GM21529 (cell line): ENCODE data around the gene SNX27.
"Not testable (repeated sequence)": the region's sequence is repeated elsewhere in the genome, so short reads cannot be mapped to it uniquely, and the experiment has no call there.

Source experiments
- ATAC-seq: cut with Tn5 transposase; IDR thresholded peaks from one replicate; pipeline ENCODE4 v1.9.1; 2021; ENCODE audit not compliant: unreplicated experiment

SNX27 gene

DNA sequence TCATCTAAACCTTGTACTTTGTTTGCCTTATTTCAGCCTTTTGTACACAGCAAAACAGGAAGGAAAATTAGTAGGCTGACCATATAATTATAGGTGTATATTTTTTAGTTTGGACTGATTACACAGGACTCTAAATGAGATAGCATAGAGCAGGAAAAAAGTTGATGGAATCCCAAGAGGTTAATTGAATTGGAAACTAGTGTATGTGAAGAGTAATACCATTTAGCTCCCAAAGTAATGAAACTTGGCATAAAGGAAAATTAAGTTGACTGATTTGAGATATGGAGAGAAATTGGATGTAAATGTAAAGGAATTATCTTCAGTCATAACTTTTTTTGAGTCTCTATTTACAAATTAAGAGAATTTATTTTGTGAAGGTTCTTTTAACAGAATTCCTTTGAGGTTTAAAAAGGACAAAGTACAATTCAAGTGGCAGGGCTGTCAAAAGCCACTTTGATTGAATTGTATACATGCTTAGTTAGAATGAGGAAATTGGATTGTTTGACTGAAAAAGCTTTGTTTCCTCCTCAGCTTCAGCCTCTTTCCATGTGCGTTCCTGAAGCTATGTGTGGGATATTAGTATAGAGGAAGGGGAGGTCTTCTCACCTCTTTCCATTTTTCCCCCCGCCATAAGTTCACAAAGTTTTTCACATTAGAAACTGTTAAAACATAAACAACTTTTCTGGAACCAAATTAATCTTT is 26.4 kb downstream of the SNX27 start:
- no peak for ATAC-seq

DNA sequence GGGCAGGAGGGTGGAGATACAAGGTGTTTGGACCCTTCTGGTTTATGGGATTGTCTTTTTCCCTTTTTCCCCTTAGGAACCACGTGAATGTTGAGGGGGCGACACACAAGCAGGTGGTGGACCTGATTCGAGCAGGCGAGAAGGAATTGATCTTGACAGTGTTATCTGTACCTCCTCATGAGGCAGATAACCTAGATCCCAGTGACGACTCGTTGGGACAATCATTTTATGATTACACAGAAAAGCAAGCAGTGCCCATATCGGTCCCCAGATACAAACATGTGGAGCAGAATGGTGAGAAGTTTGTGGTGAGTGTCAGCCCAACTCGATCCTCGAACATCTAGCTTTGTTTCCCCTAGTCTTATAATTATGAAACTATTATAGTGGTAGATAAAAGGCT is 27.0 kb downstream of the SNX27 start:
- ATAC-seq, result no peak

DNA sequence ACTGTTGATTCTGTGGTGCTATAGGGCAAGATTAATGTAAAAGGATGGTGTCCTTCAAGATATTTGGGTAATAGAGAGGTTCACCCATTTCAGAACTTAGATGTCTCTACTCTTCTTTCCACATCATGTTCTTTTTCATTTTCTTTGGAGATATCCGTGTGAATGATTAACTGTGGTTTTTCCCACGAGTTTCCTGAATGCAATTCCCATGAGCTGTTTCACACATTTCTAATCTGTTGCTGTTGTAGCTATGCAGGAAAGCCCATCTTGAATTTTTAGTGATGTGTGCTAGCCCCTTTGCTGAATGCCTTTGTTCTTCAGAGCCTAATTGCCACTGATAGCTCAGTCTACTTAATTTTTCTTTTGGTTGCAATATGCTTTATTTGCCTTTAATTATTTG is 27.6 kb downstream of the SNX27 start:
- ATAC-seq, result no peak

DNA sequence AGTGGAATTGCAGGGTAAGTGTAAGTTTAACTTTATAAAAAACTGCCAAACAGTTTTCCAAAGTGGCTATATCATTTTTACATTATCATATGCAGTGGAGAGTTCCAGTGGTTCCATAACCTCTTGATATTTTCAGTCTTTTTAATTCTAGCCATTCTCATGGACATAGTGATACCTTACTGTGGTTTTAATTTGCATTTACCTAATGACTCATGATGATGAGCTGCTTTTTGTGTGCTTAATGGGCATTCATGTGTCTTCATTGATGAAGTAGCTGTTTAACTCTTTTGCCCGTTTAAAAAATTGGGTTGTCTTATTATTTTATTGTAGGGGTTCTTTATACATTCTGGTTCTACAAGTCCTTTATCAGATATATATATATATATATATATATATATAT is 29.4 kb downstream of the SNX27 start:
- no peak for ATAC-seq

DNA sequence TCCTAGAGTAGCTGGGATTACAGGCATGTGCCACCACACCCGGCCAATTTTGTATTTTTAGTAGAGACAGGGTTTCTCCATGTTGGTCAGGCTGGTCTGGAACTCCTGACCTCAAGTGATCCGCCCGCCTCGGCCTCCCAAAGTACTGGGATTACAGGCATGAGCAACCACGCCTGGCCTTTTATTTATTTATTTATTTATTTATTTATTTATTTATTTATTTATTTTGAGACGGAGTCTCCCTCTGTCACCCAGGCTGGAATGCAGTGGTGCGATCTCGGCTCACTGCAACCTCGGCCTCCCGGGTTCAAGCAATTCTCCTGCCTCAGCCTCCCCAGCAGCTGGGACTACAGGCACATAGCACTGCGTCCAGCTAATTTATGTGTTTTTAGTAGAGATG is 31.2 kb downstream of the SNX27 start:
- not testable (repeated sequence) for ATAC-seq

DNA sequence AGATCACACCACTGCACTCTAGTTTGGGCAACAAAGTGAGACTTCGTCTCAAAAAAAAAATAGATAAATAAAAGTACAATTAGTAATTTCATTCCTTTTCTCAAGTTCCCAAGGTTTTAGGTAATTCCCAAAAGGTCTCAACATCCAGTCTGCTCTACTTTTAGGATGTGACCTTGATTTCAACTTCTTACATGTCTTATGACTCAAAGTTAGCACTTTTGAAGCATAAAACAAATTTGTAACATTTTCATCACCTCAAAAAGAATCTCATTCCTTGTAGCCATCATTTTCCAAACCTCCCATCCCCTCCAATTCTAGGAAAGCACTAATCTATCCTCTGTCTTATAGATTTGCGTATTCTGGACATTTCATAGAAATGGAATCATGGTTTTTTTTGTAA is 32.2 kb downstream of the SNX27 start:
- ATAC-seq, result no peak

DNA sequence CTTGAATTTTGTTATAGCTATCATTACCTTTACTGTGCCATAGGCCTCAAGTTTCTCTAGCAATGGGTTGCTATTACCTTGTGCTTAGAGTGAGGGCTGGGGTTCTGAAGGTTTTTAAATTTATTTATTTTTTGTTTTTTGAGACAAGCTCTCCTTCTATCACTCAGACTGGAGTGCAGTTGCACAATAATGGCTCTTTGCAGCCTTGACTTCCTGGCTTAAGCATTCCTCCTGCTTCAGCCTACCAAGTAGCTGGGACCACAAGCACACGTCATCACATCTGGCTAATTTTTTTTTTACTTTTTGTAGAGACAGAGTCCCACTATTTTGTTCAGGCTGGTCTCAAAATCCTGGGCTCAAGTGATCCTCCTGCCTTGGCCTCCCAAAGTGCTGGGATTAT is 41.5 kb downstream of the SNX27 start:
- no peak for ATAC-seq

DNA sequence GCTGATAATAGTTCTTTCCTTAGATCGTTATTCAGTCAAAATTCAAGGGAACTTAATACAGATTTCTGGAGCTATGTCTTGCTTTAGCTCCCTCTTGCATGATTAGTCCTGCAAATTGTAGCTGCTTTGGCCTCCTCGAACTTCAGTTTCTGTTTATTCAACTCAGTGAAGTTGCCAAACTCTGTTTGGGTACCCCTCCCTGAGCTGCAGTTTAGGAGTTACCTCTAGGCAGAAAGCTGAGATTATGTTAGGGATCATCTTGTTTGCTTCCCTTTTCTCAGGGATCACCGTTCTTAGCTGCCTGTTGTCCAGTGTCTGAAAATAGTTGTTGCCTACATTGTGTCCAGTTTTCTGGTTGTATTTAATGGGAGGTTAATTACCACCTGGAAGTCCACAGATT is 43.5 kb downstream of the SNX27 start:
- no peak for ATAC-seq

DNA sequence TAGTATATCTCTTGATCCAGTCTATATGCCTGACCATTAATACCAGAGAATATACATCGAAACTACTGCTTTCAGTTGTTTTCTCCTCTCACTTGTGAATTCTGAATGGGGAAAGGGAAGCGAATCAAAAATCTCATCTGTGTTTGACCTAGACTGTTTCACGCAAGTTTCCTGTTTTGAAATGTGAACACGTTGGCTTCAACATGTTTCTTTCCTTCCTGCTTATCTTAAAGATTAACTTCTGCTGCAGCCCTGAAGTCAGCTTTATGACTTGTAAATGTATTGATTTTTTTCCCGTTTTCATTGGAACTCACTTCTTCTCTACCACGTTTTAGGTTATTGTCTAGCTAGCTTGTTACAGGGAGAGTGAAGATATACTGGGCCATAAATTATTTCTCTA is 49.9 kb downstream of the SNX27 start:
- ATAC-seq, result no peak

DNA sequence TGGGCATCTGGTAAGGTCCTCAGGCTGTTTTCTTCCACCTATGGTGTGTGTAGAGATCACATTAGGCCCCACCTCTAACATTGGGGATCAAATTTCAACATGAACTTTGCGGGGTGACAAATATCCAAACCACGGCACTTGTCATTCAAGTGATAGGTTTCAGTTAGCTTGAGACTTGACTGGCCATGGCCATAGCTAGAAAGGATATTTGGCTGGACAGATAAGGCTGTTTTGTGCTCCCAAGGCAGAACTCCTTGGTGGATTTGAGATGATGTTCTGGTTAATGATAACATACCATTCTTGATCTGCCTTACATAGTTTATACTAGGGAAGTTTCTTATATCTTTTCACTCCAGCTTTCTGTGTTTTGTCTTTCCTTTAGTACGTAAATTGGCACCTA is 56.2 kb downstream of the SNX27 start:
- ATAC-seq, result no peak

DNA sequence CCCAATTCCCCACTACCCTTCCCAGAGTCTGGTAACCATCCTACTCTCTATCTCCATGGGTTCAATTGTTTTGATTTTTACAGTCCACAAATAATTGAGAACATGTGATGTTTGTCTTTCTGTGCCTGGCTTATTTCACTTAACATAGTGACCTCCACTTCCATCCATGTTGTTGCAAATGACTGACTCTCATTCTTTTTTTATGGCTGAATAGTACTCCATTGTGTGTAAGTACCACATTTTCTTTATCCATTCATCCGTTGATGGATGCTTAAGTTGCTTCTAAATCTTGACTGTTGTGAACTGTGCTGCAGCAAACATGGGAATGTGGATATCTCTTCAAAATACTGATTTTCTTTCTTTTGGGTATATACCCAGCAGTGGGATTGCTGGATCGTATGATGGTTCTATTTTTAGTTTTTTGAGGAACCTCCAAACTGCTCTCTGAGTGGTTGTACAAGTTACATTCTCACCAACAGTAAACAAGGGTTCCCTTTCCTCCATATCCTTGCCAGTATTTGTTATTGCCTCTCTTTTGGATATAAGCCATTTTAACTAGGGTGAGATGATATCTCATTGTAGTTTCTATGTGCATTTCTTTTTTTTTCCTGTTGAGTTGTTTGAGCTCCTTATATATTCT is 58.3 kb downstream of the SNX27 start:
- not testable (repeated sequence) for ATAC-seq

DNA sequence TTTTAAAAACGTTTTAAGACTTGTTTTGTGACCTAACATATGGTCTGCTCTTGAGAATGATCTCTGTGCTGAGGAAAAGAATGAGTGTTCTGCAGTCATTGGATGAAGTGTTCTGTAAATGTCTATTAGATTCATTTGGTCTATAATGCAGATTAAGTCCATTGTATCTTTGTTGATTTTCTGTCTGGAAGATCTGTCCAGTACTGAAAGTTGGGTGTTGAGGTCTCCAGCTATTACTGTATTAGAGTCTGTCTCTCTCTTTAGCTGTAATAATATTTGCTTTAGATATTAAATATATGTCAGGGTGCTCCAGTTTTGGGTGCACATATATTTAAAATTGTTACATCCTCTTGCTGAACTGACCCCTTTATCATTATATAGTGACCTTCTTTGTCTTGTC is 61.6 kb downstream of the SNX27 start:
- no peak for ATAC-seq

DNA sequence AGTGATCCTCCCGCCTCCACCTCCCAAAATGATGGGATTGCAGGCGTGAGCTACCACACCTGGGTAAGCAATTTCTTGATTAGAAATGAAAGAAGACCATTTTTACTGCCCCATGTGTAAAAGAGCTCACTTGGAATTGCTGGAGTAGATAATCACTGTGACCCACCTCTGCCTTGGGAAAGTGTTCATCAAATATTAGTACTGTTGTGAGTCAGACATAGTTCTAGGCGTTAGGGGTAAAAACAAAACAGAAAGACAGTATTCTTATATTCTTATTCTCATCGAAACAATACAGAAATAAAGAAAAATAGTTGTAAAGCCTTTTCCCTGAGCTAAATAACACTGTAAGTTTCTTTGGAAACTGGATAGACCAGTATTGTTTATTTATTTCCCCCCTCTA is 68.5 kb downstream of the SNX27 start:
- ATAC-seq, result no peak

DNA sequence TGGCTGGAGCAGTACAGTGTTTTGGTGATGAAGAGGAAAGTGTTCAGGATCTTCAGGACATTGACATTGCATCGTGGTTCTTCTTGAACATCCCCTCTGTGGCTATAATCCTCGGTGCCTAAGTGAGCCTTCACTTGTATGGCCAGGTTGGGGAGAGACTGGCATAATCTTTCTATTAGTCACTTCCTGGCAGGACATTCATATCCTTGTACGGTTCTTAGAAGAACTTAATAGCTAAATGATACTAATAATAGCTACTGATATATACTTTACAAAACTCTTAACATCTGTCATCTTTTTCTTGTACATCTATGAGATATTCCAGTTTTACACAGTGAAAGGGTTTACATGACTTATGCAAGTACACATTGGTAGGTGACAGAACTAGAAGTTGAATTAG is 69.0 kb downstream of the SNX27 start:
- peak; percentile 47 for ATAC-seq

DNA sequence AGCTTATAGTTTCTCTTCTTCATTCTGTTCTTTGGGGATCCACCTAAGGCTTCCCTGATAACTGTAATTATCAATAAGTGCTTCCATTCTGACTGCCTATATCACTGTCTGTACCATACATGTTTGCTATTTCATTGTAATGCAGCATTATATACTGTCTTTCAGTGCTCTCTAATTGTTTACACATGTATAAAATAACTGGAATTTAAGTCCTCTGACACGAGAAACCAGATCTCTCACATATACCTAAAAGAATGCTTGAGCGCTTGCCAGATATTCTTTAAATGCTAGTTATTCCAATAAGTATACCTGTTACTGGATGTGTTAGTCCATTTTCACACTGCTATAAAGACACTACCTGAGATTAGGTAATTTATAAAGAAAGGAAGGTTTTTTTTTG is 70.1 kb downstream of the SNX27 start:
- ATAC-seq, result no peak

DNA sequence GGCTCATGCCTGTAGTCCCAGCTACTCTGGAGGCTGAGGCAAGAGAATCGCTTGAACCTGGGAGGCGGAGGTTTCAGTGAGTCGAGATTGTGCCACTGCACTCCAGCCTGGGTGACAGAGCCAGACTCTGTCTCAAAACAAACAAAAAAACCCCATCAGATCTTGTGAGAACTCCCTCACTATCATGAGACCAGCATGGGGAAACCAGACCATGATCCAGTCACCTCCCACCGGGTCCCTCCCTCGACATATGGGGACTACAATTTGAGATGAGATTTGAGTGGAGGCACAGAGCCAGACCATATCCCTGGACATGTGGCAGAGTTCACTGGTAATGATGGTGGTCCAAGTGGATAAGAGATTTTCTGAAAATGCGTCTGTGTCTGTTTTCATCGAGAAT is 71.1 kb downstream of the SNX27 start:
- ATAC-seq, result not testable (repeated sequence)

DNA sequence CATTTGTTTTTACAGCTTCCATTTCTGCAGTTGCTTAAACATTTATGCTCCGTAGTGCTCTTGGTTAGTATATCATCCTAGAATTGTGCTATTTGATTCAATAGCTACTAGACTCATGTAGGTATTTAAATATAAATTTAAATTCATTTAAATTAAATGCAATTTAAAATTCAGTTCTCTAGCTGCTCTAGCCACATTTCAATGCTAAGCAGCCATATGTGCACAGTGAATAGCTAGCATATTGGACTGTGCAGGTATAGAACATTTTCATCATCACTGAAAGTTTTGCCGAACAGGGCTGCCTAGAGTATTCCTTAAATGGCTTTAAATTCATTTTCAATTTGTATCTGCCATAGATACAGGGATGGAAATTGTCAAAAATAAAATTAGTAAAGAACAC is 72.3 kb downstream of the SNX27 start:
- ATAC-seq, result no peak

DNA sequence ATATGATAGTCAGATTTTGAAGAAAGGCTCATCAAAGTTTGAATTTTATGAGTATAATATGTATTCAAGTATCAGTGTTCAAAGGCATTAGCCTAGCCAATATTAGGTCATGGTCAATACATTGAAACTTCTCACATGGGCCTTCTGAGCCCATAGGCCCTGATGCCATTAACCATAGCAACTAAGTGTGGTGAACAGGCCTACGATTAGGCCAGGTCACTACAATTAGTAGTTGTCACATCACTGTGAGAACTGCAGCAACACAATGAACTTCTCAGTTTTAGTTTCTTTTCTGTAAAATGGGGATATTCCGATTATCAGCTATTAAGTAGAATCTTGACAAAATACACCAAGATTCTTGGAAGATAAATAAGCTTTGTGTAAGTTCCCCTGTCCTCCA is 74.7 kb downstream of the SNX27 start:
- ATAC-seq, result no peak

DNA sequence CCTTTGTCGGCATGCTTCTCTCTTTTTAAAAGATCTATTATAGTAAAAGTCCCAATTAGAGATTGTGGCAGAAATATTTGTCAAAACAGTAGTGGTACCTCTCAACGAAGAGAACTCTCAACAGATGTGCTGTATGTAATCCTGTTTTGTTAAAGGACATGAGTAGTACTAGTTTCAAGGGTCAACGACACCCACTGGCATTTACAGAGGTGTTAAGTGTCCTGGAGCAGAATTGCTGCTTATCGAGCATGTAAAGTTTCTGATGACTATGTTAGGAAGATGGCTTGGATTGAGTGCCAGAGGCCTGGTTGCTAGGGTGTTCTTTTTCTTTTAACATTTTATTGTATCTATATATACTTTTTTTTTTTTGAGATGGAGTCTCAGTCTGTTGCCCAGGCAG is 77.6 kb downstream of the SNX27 start:
- ATAC-seq, result no peak

DNA sequence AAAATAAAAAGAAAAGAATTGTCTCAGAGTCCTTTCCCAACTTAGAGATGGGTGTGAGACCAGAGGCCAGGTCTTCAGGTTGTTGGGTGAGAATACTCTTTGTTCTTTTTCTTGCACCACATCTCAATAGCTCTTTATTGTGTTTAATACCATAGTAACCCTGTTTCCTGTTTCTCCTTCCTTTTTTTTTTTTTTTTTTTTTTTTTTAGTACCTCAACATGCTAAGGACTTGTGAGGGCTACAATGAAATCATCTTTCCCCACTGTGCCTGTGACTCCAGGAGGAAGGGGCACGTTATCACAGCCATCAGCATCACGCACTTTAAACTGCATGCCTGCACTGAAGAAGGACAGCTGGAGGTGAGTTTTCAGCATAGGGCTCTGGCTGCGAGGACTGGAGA is 80.4 kb downstream of the SNX27 start:
- no peak for ATAC-seq

DNA sequence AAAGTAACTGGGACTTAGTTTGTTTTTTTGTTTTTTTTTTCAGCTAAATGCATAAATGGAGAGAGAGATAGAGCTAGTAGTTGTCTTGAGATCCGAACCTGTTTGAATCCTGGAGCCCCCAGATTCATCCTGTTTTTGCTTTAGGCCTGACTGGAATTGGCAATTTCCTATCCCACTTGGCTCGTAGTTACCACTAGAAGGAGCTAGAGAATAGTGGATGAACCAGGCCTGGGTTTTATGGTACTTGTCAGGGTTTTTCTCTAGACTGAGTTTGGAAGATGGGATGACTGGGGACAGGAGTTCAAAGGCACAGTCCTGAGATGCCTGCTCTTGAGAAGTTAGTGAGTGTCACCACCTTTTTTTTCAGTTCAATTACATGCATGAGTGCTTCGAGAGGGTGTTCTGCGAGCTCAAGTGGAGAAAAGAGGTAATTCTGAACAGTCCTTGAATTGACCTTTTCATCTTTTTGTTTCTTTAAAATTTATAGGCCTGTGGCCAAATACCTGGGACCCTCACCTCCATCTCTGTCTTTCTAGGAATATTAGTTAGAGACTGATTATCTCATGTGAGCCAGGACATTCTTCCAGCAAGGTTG is 81.3 kb downstream of the SNX27 start:
- no peak for ATAC-seq

DNA sequence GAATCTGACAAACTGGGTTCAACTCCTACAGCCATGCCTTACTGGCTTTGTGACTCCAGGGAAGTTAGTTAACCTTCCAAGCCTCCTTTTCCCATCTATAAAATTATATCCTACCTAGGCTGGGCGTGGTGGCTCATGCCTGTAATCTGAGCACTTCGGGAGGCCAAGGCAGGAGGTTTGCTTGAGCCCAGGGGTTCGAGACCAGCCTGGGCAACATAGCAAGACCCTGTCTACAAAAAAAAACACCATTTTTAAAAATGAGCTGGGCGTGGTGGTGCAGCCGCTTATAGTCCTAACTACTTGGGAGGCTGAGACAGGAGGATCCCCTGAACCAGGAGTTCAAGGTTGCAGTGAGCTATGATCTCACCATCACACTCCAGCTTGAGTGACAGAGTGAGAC is 89.7 kb downstream of the SNX27 start:
- ATAC-seq, result no peak

DNA sequence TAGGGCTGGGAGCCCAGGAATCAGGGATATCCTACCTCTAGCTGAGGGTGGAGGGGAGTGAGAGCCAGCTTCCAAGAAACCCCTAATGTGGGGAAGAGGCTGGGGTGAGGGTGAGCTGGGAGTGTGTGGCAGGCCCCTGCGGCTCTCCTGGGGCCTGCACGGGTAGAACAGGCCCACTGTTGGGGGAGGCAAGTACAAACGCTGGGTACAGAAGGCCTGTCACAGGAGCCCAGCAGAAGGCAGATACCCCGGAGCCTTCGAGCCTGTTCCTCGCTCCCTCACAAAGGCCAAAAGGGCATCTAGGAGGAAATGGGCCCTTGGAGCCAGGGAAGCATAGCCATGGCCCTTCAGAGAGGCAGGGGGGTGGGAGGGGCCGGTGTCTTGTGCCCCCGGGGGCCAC is 91.1 kb downstream of the SNX27 start:
- ATAC-seq, result no peak
